PC-3 (cell line): Measurements from ENCODE around the gene ROR1.
A peak's percentile ranks its signal among the peaks of the same experiment; 100 is the strongest.

ENCODE experiments used
- EZH2 ChIP-seq: fragments of 300-600 bp; sonication (generic); IDR thresholded peaks from one replicate; pipeline ENCODE4 v1.6.1; 2017; ENCODE audit warnings: antibody characterized with exemption, mild to moderate bottlenecking, low read length; ENCODE audit not compliant: unreplicated experiment
- EZH2phosphoT487 ChIP-seq: fragments of 300-600 bp; sonication (generic); IDR thresholded peaks from 2 replicates; pipeline ENCODE4 v1.6.1; 2018; ENCODE audit warnings: mild to moderate bottlenecking, antibody characterized with exemption, low read length, borderline replicate concordance
- TF ChIP-seq, protein P1 (sequence below): fragments of 300-600 bp; sonication (generic); conservative IDR thresholded peaks from 2 replicates; pipeline ENCODE4 v1.5.1; 2017; ENCODE audit warnings: antibody characterized with exemption, low read depth, mild to moderate bottlenecking, low read length

DNA sequence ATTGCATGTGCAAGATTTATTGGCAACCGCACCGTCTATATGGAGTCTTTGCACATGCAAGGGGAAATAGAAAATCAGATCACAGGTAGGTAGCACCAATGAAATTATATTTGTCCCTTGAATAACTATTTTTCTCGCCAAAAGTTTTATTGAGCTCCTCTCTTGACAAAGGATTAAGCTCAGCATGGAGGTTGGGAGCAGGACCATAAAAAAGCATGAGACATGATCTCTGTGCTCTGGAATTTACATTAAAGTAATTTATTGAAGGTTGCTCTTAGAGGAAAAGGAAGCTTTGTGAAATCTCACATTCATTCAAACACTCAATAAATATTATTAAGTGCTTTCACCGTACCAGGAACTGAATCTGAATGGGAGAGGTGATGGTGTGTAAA, 363.6 kb downstream of the ROR1 start:
- no peak for TF ChIP-seq EZH2
- TF ChIP-seq, protein P1, sequence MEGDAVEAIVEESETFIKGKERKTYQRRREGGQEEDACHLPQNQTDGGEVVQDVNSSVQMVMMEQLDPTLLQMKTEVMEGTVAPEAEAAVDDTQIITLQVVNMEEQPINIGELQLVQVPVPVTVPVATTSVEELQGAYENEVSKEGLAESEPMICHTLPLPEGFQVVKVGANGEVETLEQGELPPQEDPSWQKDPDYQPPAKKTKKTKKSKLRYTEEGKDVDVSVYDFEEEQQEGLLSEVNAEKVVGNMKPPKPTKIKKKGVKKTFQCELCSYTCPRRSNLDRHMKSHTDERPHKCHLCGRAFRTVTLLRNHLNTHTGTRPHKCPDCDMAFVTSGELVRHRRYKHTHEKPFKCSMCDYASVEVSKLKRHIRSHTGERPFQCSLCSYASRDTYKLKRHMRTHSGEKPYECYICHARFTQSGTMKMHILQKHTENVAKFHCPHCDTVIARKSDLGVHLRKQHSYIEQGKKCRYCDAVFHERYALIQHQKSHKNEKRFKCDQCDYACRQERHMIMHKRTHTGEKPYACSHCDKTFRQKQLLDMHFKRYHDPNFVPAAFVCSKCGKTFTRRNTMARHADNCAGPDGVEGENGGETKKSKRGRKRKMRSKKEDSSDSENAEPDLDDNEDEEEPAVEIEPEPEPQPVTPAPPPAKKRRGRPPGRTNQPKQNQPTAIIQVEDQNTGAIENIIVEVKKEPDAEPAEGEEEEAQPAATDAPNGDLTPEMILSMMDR: peak; percentile 20; the same call in 1 of the 2 replicates
- no peak for TF ChIP-seq EZH2phosphoT487
